PFSK-1 (cell line): ENCODE measurements around the gene CALML3.

Source experiments
- FOXP2 ChIP-seq: optimal IDR thresholded peaks from 2 replicates; pipeline ENCODE3; 2011; ENCODE audit warnings: borderline replicate concordance, control low read depth, inconsistent platforms; ENCODE audit not compliant: insufficient read depth; ENCODE audit errors: extremely low read length, extremely low read depth
- POLR2AphosphoS5 ChIP-seq: IDR thresholded peaks from 2 replicates; pipeline ENCODE4 v1.6.1; 2012; ENCODE audit warnings: low read depth, mild to moderate bottlenecking, control low read depth, low read length, moderate library complexity
- SIN3A ChIP-seq: IDR thresholded peaks from 2 replicates; pipeline ENCODE4 v1.6.1; 2012; ENCODE audit warnings: mild to moderate bottlenecking, low read length, moderate library complexity, borderline replicate concordance; ENCODE audit not compliant: insufficient read depth
- TAF1 ChIP-seq: IDR thresholded peaks from 2 replicates; pipeline ENCODE4 v1.6.1; 2012; ENCODE audit warnings: low read length, control low read depth, borderline replicate concordance; ENCODE audit not compliant: insufficient read depth
- TF ChIP-seq, protein P1 (sequence below), 2 experiments: IDR thresholded peaks; 2 replicates each; pipeline versions ENCODE4 v1.6.1 to v1.8.0; 2011 to 2012; ENCODE audit warnings: low read depth in 2 of 2, low read length in 2 of 2, control low read depth in 1 of 2, inconsistent platforms in 1 of 2, mild to moderate bottlenecking in 1 of 2, moderate library complexity in 1 of 2; ENCODE audit not compliant: insufficient read depth in 1 of 2

CALML3 gene

DNA sequence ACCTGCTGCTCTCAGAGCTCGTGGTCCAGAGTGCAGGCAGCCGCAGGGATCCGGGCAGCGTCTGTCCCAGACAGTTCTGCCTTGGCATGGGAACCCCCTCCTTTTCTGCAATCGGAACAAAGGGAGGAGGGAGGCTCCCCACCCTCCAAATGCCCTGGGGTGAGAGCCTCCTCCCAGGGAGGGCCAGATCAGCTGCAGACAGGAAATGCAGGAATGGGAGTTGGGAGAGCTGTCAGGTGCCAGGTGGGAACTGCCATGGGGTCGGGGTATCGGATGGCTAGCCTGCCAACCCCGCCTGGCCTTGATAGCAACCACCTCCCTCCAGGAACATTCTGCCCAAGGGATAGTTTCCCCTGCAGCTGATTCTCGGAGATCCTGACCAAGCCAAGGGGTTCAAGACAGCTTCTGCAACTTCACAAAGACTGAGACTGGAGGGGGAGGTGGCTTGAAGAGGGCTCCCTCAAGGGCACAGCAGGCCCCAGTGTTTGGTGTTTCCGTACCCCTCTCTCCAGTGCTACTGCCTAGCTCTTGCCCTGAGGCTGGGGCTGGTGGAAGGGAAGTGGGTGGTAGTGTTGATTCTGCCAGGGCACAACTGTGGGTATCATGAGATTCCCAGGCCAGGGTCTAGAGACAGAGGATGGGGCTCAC, 25.1 kb upstream of the CALML3 start, which contains the start of gene CALML5:
Gene CALML5, minus strand, starts transcription at position 78 of the 648 bp plus-strand sequence. CDS start 132 bp downstream, outside the sequence.
- TF ChIP-seq TAF1 (no peak), SIN3A (no peak), POLR2AphosphoS5 (no peak), FOXP2 (no peak)
- TF ChIP-seq, protein P1, sequence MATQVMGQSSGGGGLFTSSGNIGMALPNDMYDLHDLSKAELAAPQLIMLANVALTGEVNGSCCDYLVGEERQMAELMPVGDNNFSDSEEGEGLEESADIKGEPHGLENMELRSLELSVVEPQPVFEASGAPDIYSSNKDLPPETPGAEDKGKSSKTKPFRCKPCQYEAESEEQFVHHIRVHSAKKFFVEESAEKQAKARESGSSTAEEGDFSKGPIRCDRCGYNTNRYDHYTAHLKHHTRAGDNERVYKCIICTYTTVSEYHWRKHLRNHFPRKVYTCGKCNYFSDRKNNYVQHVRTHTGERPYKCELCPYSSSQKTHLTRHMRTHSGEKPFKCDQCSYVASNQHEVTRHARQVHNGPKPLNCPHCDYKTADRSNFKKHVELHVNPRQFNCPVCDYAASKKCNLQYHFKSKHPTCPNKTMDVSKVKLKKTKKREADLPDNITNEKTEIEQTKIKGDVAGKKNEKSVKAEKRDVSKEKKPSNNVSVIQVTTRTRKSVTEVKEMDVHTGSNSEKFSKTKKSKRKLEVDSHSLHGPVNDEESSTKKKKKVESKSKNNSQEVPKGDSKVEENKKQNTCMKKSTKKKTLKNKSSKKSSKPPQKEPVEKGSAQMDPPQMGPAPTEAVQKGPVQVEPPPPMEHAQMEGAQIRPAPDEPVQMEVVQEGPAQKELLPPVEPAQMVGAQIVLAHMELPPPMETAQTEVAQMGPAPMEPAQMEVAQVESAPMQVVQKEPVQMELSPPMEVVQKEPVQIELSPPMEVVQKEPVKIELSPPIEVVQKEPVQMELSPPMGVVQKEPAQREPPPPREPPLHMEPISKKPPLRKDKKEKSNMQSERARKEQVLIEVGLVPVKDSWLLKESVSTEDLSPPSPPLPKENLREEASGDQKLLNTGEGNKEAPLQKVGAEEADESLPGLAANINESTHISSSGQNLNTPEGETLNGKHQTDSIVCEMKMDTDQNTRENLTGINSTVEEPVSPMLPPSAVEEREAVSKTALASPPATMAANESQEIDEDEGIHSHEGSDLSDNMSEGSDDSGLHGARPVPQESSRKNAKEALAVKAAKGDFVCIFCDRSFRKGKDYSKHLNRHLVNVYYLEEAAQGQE (IDR thresholded peaks at IDR 0.05; ENCODE audit: insufficient read depth in 1 of 2, low read depth in 2 of 2, low read length in 2 of 2) = no peak

DNA sequence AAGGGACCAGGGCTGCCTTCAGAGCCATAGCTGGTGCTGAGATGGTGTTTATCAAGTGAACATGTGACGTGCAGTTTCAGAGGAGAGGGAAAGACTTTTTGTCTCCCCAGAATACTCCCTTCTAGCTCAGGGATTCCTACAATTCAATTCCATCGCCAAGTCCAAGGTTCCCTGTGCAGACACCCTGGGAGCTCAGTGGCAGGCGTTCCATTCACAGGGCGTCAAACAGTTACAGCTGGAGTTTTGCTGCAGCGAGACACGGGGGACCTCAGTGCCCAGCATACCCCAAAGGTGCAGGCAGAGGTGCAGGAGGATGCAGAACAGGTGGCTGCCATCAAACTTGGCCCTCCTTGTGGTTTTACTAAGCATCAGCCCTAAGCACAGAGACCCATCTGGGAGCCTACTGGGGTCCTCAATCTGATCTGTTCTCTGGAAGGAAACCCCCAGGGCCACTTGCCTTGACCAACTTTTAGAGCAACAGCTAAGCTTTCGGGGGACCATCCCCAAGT, 24.5 kb upstream of the CALML3 start:
- TF ChIP-seq POLR2AphosphoS5 = no peak
- no peak for TF ChIP-seq SIN3A
- TF ChIP-seq TAF1 = no peak
- TF ChIP-seq, protein P1 (IDR thresholded peaks at IDR 0.05; ENCODE audit: insufficient read depth in 1 of 2, low read depth in 2 of 2, low read length in 2 of 2) = no peak
- TF ChIP-seq FOXP2 = no peak

DNA sequence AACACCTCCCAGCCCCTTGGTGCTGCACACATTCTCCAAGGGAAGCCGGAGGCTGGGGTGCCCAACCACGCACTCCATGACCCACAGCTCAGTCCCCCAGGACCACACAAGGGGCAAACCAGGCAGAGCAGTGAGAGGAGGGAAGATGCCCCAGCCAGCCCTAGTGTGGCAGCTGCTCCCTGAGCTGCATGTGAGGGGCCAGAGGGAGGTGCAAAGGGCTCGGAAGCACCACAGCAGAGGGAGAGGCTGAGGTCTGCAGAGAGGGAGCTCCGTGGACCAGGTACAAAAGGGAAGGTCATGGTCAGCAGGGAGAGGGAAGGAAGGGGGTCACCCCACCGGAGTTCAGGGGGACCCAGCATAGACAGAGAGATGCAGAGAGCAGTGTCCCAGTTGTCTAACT, 23.9 kb upstream of the CALML3 start:
- no peak for TF ChIP-seq SIN3A
- TF ChIP-seq TAF1 = no peak
- TF ChIP-seq, protein P1 (IDR thresholded peaks at IDR 0.05; ENCODE audit: insufficient read depth in 1 of 2, low read depth in 2 of 2, low read length in 2 of 2) = no peak

DNA sequence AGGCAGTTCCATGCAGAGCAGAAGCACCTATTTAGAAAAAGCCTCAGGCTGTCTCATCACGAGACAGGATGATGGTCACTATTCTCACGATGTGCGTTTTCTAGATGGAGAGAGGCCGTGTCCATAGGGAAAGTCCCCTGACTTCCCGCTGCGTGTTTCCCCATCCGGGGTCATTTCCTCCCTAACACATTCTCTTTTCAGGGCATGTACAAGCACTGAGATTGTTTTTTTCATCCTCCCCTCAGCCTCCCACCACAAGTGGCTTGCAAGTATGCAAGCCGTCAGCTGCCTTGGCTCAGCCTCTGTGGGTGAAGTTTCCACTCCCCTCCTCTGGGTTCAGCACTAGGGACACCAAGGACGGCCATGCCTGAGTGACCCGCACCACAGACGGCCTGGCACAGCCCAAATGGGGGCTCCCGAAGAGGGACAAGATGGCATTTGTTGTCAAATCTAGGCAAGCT, 22.7 kb upstream of the CALML3 start:
- TF ChIP-seq FOXP2 = no peak

DNA sequence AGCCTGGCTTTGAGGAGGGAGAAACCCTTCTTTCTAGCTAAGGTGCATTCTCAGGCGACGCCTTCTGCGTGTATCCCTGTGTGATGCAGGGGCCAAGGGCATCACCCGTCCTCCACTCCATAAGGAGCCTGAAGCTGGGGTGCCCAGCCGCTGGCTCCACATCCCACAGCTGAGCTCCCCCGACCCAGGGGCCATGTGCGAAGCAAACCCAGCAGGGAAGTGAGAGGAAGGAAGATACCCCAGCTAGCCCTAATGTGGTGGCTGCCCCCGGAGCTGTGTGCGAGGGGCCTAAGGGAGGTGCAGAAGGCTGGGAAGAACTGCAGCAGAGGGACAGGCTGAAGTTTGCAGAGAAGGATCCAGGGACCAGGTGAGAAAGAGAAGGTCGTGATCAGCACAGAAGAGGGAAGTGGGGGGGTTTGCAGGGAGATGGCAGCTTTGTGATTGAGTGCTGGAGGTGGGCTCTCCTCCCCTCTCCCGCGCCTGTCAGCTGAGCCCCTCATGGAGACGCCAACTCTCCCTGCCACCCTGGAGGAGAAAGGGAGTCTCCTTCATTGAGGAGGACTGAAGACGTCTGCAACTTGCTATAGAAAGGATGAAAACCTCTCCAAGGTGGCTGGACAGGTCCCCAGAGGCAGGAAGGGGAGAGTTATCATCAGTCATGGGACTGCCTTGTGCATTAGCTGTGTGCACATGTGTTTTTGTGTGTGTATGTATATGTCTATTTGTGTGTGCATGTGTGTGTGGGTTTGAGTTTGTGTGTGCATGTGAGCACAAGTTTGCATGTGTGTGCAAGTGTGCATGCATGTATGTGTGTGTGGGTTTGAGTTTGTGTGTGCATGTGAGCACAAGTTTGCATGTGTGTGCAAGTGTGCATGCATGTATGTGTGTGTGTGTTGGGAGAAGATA, 21.9 kb upstream of the CALML3 start:
- TF ChIP-seq SIN3A (no peak), TAF1 (no peak), POLR2AphosphoS5 (no peak), FOXP2 (no peak)
- TF ChIP-seq, protein P1 (IDR thresholded peaks at IDR 0.05; ENCODE audit: insufficient read depth in 1 of 2, low read depth in 2 of 2, low read length in 2 of 2) = no peak
